HuH-7.5 (cell line): ENCODE measurements around the gene PNISR.
"Not testable (repeated sequence)": the region's sequence is repeated elsewhere in the genome, so short reads cannot be mapped to it uniquely, and the experiment has no call there.

Source experiments
- DNase-seq: peaks from one replicate; pipeline ENCODE4 v3.0.0; 2011; ENCODE audit warnings: low spot score

PNISR gene, protein sequence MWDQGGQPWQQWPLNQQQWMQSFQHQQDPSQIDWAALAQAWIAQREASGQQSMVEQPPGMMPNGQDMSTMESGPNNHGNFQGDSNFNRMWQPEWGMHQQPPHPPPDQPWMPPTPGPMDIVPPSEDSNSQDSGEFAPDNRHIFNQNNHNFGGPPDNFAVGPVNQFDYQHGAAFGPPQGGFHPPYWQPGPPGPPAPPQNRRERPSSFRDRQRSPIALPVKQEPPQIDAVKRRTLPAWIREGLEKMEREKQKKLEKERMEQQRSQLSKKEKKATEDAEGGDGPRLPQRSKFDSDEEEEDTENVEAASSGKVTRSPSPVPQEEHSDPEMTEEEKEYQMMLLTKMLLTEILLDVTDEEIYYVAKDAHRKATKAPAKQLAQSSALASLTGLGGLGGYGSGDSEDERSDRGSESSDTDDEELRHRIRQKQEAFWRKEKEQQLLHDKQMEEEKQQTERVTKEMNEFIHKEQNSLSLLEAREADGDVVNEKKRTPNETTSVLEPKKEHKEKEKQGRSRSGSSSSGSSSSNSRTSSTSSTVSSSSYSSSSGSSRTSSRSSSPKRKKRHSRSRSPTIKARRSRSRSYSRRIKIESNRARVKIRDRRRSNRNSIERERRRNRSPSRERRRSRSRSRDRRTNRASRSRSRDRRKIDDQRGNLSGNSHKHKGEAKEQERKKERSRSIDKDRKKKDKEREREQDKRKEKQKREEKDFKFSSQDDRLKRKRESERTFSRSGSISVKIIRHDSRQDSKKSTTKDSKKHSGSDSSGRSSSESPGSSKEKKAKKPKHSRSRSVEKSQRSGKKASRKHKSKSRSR

DNA sequence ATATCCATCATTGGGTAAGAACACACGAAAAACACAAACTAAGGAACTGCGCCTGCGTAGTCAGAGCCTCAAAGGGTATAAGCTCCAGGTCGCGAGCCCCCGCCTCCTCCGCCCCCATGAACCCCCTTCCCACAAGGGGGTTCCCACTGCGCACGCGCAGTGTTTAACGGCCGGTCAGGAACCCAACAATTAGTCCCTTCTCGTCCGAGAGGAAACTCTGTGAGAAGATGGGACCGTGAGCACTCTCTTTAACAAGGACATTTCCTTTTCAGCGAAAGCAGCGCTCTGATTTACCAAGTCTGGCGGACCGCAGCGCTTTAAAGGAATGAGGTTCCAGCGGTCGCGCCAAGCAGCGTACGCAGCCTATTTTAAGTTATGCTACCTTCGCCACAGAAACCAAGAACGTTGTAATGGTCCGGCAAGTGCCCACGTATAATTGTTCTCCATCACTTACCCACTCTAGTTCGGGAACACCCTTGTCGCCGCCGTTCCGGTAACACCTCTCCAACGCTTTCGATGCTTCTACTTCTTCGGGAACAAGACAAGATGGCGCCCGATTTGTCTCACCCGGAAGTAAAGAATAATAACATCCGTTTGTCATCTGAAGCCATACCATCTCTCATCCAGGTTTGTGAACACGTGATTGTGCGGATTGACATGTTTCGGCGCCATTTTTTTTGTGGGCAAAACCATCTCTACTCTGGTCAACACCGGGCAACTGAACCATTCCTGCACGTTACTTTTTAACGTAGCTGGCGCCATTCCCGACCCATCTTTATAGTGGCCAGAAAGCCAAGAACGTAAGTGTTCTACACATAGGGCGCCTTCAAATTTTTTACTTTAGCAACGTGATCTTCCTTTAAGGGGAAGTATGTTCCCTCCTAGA lies at the start of gene PNISR:
PNISR (minus strand) TSS at position 548 of the 886 bp plus-strand sequence. CDS start 10,649 bp downstream, outside the sequence.
- peak; percentile 59 for DNase-seq

DNA sequence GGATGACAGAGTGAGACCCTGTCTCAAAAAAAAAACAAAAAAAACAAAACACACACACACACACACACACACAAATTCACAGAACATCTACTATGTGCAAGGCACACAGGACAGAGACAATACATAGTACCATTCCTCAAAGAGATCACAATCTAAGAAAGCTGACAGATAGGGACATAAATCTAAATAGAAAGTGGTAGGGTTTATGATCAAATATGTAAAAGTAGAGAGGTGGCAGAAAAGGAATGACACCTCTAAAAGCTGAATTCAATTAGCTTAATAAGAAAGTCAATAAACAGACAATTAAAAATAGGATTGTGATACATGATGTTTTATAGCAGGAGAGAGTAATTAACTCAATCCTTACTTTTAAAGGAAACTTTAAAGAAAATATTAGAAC lies 48.6 kb upstream of the PNISR start:
- DNase-seq = no peak

DNA sequence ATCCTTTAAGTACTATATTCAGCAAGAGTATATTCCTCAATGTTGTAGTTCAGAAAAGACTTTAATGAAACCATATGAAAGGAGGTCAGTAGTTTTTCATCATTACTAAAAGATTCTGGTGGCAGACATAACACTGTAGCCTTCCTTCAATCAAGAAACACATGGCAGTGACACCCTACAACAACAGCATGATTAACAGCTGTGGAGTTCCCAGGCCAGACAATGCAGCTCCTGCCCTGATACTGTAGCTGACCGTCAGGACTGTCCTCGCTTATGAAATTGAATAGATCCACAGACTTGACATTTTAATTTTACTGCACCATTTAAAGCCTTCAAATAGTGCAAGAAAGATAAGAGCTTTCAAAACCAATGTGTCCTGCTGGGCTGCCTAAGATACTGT lies 46.5 kb upstream of the PNISR start:
- DNase-seq = no peak

DNA sequence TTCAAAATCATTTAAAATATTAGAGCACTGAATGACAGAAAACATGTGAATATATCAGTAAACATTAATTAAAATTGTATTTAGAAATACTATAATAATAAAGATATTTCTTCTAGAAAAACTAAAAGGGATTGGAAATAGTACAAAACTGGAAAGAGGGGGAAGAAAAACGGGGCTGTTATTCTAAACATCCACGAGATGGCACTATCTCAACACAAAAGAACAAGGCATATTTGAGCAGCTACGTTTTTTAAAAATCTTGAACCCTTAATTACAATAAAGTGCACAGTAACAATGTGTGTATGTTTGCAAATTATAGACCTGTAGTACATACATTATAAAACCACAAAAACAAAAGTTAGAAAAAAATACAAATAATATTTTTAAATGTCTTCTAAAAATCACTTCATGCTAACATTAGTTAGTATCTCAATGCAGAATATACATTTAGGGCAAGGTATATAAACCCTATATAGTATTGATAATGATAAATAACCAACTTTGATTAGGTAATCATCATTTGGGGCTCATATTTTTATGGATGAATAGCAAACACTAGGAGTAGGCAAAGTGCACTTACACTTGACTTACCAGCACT lies 42.5 kb upstream of the PNISR start:
- no peak for DNase-seq

DNA sequence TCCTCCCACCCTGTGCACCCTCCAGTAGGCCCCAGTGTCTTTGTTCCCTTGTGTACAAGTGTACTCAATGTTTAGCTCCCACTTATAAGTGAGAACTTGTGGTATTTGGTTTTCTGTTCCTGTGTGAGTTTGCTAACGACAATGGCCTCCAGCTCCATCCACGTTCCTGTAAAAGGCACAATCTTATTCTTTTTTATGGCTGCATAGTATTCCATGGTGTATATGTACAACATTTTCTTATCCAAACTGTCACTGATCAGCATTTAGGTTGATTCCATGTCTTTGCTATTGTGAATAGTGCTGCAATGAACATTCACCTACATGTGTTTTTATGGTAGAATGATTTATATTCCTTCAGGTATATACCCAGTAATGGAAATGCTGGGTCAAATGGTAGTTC lies 34.0 kb upstream of the PNISR start:
- not testable (repeated sequence) for DNase-seq

DNA sequence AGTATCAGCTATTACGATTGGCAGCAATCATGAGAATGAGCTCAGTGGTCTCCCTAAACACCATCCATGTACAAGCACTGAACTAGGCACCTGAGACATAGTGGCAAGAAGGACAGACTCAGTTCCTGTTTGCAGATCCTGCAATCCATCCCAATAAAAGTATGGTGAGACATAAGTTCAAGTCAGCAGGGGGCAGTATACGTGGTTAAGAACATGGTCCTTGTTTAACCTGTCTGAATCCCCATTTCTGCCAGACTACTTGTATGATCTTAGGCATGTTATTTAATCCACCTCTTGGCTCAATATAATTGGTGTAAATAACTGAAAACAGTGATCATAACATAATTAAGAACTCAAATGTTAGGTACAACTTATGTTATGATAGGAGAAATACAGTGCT lies 33.2 kb upstream of the PNISR start:
- no peak for DNase-seq

DNA sequence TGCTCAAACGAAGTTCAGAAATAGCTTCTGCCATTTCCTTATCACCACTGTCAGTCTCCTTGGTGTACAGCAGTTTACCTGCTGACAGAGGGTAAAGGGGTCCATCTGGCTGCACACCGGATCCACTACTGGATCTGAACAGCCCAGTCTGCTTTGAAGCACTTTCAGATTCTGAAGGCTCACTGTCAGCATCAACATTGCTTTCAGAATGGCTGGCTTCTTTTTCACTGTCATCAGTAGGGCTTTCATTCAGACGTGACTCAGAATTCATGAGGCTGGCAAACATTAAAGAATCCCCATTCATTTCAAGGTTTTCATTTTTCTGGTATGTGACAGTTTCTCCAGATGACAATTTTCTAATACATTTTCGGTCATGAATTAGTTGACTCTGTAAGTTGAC lies 21.0 kb upstream of the PNISR start:
- no peak for DNase-seq

DNA sequence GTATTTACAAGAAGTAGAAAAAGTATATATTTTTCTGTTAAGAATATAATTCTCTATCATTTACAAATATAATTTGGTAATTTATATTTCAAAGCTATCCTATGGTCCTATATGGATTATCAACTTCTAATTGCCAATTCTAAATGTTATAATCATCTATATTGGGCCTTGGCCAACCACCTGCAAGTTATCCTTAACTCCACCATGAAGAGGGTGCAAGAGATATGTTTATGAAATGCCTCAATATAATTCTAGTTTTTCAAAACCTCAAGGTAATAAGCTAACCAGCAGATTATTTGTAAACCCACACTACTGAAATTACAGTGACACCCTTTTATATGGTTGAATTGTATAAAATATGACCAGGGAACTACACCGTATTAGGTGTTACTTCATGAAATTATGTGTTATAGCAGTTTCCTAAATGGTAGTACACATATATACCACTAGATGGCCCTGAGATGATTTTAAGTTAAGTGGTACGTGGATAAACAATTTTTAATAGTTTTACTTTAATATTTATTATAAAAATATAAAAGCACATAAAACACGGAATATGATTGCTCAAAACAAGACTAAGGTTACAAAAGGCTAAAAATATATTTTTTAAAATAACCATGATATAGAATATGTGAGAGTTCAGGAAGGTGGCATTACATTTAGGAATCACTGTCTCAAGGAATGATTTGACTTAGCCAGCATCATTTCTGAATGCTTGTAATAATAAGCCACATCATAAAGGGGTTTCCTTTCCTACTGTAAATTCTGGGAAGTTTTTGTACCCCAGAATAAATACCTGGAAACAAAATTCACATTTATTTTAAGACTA lies 9.8 kb upstream of the PNISR start:
- no peak for DNase-seq

DNA sequence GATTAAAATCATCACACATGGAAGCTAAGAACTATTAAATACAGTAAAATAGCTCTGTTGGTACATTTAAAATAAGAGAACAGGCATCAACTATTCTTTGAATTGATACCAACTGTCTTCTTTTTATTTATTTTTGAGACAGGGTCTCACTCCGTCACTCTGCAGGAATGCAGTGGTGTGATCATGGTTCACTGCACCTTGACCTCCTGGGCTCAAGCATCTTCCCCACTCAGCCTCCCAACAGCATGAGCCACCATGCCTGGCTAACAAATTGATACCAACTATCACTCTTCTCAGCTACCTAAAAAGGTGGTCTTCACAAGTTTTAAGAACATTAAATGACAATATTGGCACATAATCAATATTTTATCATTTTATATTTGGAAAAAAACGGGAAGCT lies 7.8 kb upstream of the PNISR start:
- no peak for DNase-seq

DNA sequence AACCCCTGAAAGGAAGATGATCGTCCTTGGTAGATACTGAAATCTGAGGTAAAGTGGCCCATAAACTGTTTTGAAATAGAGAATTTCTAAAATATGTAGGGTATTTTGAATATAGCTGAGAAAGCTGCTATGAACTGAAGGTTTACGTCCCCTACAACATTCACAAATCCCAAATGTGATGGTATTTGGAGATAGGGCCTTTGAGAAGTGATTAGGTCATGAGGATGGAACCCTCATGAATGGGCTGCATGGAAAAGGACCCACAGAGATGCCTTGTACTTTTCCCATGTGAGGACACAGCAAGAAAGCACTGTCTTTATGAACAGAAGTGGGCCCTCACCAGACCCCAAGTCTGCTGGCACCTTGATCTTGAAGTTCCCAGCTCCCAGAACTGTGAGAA lies 6.8 kb upstream of the PNISR start:
- no peak for DNase-seq

DNA sequence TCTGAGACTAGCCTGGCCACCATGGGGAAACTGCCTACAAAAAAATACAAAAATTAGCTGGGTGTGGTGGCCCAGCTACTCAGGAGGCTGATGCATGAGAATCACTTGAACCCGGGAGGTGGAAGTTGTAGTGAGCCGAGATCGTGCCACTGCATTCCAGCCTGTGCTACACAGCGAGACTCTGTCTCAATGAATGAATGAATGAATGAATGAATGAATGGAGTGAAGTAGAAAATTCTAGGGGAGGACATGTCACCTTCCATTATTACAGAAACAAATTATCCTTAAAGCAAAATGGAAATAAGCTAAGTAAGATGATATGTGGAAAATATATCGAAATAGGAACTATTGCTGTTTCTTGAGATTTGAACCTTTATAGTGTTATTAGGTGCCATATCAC lies 2.9 kb upstream of the PNISR start:
- DNase-seq = no peak

DNA sequence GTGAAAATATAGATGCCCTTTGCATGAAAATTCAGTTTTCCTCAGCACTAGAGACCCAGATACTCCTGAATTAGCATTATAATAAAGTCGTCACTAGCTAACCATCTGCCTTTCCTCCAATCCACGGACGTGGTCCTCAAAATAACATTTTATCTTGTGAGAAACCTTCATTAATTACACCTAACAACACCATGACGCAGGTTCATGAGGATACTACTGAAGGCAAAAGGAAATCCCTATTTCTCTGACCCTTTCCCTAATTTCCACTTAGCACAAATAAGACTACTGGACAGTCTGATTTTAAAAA lies 1.3 kb upstream of the PNISR start:
- no peak for DNase-seq

DNA sequence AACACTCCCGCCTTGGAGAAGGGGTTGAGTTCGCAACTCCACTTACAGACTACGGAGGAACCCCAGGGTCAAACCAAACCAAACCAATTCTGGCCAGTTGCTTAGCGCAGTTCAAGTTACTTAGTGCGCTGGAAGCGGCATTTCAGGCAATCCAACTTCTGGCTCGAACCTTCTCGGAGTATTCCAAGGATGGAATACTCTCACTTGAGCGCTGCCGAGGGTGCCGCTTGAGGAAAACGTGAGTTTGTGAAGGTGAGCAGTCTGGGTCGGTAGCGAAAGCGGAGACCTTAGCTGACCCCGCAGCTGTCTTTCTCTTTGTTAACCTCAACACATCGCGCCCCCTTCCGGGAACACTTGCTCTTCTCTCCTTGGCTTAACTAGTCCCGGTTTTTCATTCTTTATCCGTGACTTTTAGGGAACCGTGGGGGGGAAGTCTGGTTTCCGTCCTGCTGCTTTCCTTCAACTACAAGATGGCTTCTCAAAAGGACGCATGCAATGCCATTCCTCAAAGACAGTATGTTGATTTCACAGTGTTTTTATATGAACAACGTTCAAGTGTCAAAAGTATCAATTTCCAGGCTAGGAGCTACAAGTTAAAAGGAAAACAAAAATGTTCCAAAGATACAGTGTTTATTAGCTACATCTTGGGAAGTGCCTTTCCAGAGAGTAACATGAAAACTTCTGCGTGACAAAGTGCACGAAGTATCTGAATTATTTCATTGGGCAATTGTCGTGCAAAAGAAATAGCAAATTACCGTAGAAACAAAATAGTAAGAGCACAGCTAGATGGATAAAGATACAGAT lies 741 bp upstream of the PNISR start:
- DNase-seq = peak; percentile 35

DNA sequence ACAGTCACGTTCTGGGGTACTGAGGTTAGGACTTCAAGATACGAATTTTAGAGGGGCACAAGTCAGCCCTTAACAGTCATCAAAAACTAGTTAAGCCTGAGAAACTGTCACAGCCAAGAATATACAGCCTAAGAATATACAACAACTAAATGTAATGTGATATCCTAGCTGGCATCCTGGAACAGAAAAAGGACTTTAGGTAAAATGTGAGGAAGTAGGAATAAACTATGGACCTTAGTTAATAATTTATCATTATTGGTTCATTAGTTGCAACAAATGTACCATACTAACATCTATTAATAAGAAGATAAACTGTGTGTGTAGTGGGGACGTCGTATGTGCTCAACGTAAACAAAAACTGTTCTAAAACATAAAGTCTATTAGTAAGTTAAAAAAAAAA lies 1.1 kb downstream of the PNISR start:
- DNase-seq = no peak

DNA sequence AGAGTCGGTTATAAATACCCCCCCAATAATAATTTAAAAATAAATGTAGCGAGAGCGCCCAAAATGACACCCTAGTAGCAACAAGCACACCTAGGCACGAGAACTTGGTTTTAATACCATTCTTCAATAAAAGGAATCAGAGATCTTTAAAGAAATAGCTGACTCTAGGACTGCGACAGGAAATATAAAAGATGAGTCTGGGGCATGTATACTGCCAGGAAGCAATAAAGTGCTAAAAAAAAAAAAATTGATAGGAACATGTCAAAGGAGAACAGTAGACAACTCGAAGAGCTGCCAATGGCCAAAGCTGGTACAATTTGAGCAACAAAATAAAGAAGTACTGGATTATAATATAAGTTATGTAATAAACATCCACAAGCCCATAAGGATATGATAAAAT lies 2.2 kb downstream of the PNISR start:
- no peak for DNase-seq

DNA sequence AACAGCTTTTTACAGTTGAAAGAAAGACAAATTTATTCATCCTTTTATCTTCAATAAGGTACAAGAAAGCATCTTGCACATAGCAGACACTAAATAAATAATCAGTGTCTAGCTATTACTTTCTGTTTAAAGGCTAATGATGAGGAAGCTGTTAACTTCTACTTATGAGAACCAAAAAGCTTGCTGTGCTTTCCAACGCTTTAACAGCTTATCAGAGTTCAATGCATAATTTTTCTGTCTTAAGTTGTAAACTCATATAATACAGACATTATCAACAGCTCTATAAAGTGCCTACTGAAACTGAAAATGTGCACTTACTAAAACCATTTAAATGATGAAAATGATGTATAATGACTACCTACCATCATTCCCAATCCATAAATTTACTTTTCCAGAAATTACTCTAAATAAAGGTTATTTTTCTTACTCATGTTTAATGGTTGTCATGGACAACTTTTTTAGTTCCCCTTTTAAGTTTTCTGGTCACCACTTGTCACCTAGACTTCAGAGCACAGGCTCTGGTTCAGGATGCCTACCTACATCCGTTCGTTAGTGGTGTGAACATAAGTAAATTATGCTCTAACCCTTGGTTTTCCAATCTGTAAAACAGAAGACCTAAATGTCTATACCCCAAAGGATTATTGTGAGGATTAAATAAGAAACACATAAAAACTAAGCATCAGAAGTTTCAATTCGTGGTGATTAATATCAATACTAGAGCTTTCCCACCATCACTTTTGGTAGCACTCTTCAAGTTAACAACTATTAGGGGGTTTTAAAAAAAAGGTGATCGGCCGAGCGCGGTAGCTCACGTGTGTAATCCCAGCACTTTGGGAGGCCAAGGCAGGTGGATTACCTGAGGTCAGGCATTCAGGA lies 8.0 kb downstream of the PNISR start:
- DNase-seq = no peak

DNA sequence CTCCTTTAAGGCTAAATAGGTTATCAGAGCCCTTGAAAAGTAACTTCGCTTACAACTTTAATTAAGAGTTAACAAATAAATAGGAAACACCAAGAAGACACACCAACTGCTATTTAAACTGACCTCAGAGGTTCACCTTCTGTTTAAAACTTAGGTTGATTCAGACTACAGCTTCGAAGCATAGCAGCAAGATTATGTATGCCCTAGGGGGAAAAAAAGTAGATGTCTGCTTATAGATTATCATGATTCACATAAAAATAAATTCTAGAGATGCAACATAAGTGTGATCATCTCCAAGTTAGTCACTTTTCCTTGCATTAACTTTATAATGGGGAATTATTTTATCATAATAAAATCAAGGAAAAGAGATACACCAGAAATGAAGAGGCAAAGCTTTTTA lies 8.9 kb downstream of the PNISR start:
- DNase-seq = no peak

DNA sequence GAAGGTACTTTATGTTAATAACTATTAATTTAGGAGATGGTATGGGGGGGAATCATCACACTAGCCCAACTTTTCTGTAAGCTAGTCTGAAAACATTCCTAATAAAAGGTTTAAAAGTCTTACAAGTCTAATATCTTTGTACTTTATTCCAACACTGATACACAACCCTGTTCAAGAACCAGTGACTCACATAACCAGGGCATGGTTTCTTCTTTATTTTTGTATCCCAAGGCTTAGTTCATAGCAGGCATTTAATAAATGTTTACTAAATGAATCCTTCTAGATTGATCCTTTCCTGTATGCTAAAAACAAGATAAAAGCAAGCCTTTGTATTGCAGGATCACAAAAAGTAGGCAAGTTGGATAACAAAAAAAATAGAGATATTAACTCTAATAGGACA lies 9.7 kb downstream of the PNISR start:
- DNase-seq = no peak

DNA sequence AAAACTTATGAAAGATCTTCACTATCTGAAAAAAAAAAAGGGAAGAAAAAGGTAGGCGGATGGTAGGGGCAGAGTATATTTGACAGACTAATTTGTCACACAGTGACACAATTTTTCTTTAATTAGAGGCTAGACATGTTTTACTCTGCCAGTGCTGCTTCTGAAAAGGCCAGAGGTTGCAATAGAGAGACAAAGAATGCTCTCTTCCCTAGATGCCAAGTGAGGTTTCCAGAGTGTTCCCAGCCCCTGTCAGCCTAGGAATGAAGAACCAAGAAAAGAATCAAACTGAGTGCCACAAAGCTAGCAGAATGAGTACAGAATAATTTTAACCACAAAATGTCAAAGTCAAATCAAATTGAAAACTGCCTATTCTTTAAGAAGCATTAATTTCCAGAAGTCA lies 13.0 kb downstream of the PNISR start:
- no peak for DNase-seq

DNA sequence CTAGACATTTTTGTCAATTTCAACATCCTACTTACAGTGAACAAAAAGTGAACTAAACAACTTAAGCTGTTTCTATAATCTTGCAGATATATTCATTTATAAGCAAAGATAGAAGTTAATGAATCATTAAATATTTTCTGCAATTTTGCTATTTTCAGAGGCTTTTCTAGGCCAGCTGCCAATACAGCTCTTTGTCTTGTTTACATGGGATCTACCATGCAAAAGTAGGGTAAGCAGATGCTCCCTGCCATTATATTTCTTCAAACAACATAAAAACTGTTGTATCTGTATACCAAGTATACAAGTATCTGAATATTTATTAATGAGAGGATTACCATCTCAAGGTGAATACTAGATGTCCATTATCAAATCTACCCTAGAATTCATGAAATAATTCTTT lies 15.4 kb downstream of the PNISR start:
- no peak for DNase-seq
